ENCODE data around the gene SDCCAG8. TPM values are rescaled to one million over a fixed set of nuclear protein-coding genes. Genes with fewer than 3 reads are reported as not detected.

SDCCAG8 gene
- total RNA-seq, 1 donor from 2014 or later: 41.2 TPM

GRCh38 chr1:243254233-243254926 is 1.5 kb upstream of the SDCCAG8 start:
- Mint-ChIP-seq H3K27me3 (no peaks in the 10 kb centered on the region), H3K27ac (peak overlapping the region; percentile 95), H3K9me3 (no peaks in the 10 kb centered on the region), H3K4me1 (peaks cover 47% of the 10 kb centered on the region), H3K4me3 (peak overlapping the region; percentile 98), H3K36me3 (ENCODE audit: low read depth) (peaks cover 18% of the 10 kb centered on the region)
- ChIA-PET POLR2A (interaction anchor here (0.6 to 4.5 kb wide), 15 partner anchors 7 to 1610 kb away, joined by 3 to 66 read pairs (median 7); partner anchors contain the start of gene HNRNPU), CTCF (interaction anchor here (1.0 to 1.4 kb wide), 2 partner anchors 10 to 33 kb away, joined by 3 read pairs; no protein-coding TSS in a partner anchor)
- intact Hi-C loops (cut with micrococcal nuclease): loop anchor here (2.0 to 10.0 kb wide), 5 partner anchors 20 to 1690 kb away; partner anchors contain the start of gene AKT3
- no peak for ATAC-seq (ENCODE audit: low read depth)
- TF ChIP-seq CTCF (IDR thresholded peaks at IDR 0.05): no peak
- no peak for DNase-seq

- peaks cover 48% of the 10 kb centered on the region for H3K4me1 Mint-ChIP-seq
- peak within 1 kb of the TSS; percentile 98 for H3K4me3 Mint-ChIP-seq
- no peak for TF ChIP-seq CTCF (IDR thresholded peaks at IDR 0.05)
- intact Hi-C loops (cut with micrococcal nuclease): loop anchor here (1.0 to 10.0 kb wide), 15 partner anchors 20 to 1736 kb away; partner anchors contain the start of genes AKT3, COX20 and FH
- CTCF ChIA-PET: interaction anchor here (1.2 to 1.4 kb wide), 2 partner anchors 11 to 39 kb away, joined by 3 read pairs; no protein-coding TSS in a partner anchor
- ATAC-seq (ENCODE audit: low read depth): peak; percentile 69
- H3K27me3 Mint-ChIP-seq: no peaks in the 10 kb centered on the region
- H3K27ac Mint-ChIP-seq: peak within 1 kb of the TSS; percentile 98
- peaks cover 16% of the 10 kb centered on the region for H3K36me3 Mint-ChIP-seq (ENCODE audit: low read depth)
- POLR2A ChIA-PET: interaction anchor here (0.5 to 4.5 kb wide), 26 partner anchors 8 to 1609 kb away, joined by 3 to 66 read pairs (median 4); partner anchors contain the start of genes ADSS2 and HNRNPU
- peak; percentile 85 for DNase-seq
- H3K9me3 Mint-ChIP-seq: no peaks in the 10 kb centered on the region
These were observed 682 bp upstream of the SDCCAG8 start, which contains the start of gene CEP170 for GRCh38 chr1:243254927-243255790. Gene CEP170, minus strand, starts transcription at chr1:243255281. Its CDS starts 30,001 bp downstream, at chr1:243225280.

- Mint-ChIP-seq H3K27ac (peak overlapping the region; percentile 98), H3K27me3 (no peaks in the 10 kb centered on the region), H3K9me3 (no peaks in the 10 kb centered on the region), H3K36me3 (ENCODE audit: low read depth) (peaks cover 24% of the 10 kb centered on the region), H3K4me3 (peak overlapping the region; percentile 95), H3K4me1 (peaks cover 37% of the 10 kb centered on the region)
- ChIA-PET POLR2A (interaction anchor here (1.9 to 4.5 kb wide), 4 partner anchors 10 to 57 kb away, joined by 14 to 66 read pairs (median 34); no protein-coding TSS in a partner anchor), CTCF (no interaction called here)
- intact Hi-C loops (cut with micrococcal nuclease): loop anchor here (1.0 to 10.0 kb wide), 4 partner anchors 13 to 1688 kb away; no protein-coding TSS in a partner anchor
- no peak for DNase-seq
- ATAC-seq (ENCODE audit: low read depth): no peak
- TF ChIP-seq CTCF (IDR thresholded peaks at IDR 0.05): no peak
These were observed 749 bp downstream of the SDCCAG8 start for GRCh38 chr1:243256590-243256989.

DNA sequence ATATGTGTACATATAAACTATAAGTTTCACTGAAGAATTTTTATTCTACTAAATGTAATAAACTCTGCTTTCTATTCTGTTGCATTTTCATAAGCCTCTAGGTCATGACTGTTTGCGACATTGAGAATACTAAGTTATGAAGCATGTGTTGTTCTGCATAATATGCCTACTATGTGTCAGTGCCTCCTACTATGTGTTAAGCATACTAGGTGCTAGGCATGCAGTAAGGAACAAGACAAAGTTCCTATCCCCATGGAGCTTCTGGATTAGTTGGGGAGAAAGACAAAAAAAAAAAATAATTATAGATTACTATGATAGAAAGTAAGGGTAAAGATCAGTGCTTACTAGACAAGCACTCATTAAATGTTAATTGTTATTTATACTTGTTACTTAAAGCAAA is 1.3 kb downstream of the SDCCAG8 start:
- POLR2A ChIA-PET: interaction anchor here (2.9 to 4.5 kb wide), 2 partner anchors 13 to 57 kb away, joined by 24 to 45 read pairs; no protein-coding TSS in a partner anchor
- H3K4me1 Mint-ChIP-seq: peaks cover 31% of the 10 kb centered on the region

More for the DNA sequence above, 1.3 kb downstream of the SDCCAG8 start:
- H3K4me3 Mint-ChIP-seq: no peak overlapping the region
- H3K9me3 Mint-ChIP-seq: no peaks in the 10 kb centered on the region
- CTCF ChIA-PET: no interaction called here
- no peak overlapping the region for H3K27ac Mint-ChIP-seq
- no peaks in the 10 kb centered on the region for H3K27me3 Mint-ChIP-seq
- no peak for DNase-seq
- intact Hi-C loops (cut with micrococcal nuclease): loop anchor here (5.0 to 10.0 kb wide), 3 partner anchors 155 to 1688 kb away; no protein-coding TSS in a partner anchor
- no peak for TF ChIP-seq CTCF (IDR thresholded peaks at IDR 0.05)
- ATAC-seq (ENCODE audit: low read depth): no peak
- peaks cover 24% of the 10 kb centered on the region for H3K36me3 Mint-ChIP-seq (ENCODE audit: low read depth)

All from activated B cell treated with CpG ODN at 0.5 μM for 24 hours (primary cell).